ENCODE results near the gene PKIG.

The PKIG gene

GRCh38 chr20:44597516-44597915 lies 15.1 kb downstream of the PKIG start:
- no peak for DNase-seq

- DNase-seq: no peak
These were observed 15.6 kb downstream of the PKIG start for GRCh38 chr20:44597930-44598329.

GRCh38 chr20:44598423-44599305 lies 16.3 kb downstream of the PKIG start:
- no peak for DNase-seq

- no peak for DNase-seq
These were observed 17.3 kb downstream of the PKIG start for GRCh38 chr20:44599715-44600114.

- no peak for DNase-seq
These were observed 17.9 kb downstream of the PKIG start for GRCh38 chr20:44600301-44600700.

GRCh38 chr20:44600758-44601201 lies 18.4 kb downstream of the PKIG start:
- DNase-seq: no peak

- no peak for DNase-seq
These were observed 18.9 kb downstream of the PKIG start for GRCh38 chr20:44601236-44601671.

- DNase-seq: no peak
These were observed 19.4 kb downstream of the PKIG start for GRCh38 chr20:44601801-44602204.

GRCh38 chr20:44603327-44603726 lies 20.9 kb downstream of the PKIG start:
- no peak for DNase-seq

GRCh38 chr20:44606725-44607441 lies 24.5 kb downstream of the PKIG start:
- DNase-seq: no peak

- no peak for DNase-seq
These were observed 26.7 kb downstream of the PKIG start for GRCh38 chr20:44609006-44609515.

GRCh38 chr20:44609516-44610312 lies 27.3 kb downstream of the PKIG start:
- DNase-seq: peak; percentile 78

GRCh38 chr20:44610313-44610962 lies 28.1 kb downstream of the PKIG start:
- no peak for DNase-seq

- DNase-seq: no peak
These were observed 31.2 kb downstream of the PKIG start for GRCh38 chr20:44613575-44613974.

GRCh38 chr20:44614525-44614924 lies 32.1 kb downstream of the PKIG start:
- no peak for DNase-seq

GRCh38 chr20:44615169-44615791 lies 32.9 kb downstream of the PKIG start:
- no peak for DNase-seq

GRCh38 chr20:44615876-44616603 lies 33.7 kb downstream of the PKIG start:
- DNase-seq: no peak

- no peak for DNase-seq
These were observed 34.2 kb downstream of the PKIG start for GRCh38 chr20:44616604-44616964.

GRCh38 chr20:44618318-44618731 lies 35.9 kb downstream of the PKIG start:
- DNase-seq: no peak

GRCh38 chr20:44619294-44619693 lies 36.9 kb downstream of the PKIG start:
- DNase-seq: no peak

GRCh38 chr20:44620030-44620429 lies 37.7 kb downstream of the PKIG start:
- DNase-seq: no peak

Measured in NCI-H1694 (cell line).